B cell (primary cell): ENCODE data around the gene GMFB. TPM values are rescaled to one million over a fixed set of nuclear protein-coding genes. Genes with fewer than 3 reads are reported as not detected.
"Not testable (repeated sequence)": the region's sequence is repeated elsewhere in the genome, so short reads cannot be mapped to it uniquely, and the experiment has no call there.

Experiments used
- ATAC-seq: fragments of 200-7000 bp; cut with Tn5 transposase; one replicate; pipeline ENCODE4 v1.10.0; 2021; ENCODE audit warnings: low read depth, mild to moderate bottlenecking, moderate number of reproducible peaks, moderate library complexity
- CTCF ChIA-PET: fragments of 350-600 bp; sonication (Branson Sonifier 250); formaldehyde crosslinking; loops from one replicate; lab custom pipeline; 2021; ENCODE audit warnings: antibody characterized with exemption, inconsistent platforms; lab: Charles Lee
- POLR2A ChIA-PET: fragments of 350-600 bp; sonication (Branson Sonifier 250); formaldehyde crosslinking; loops from one replicate; lab custom pipeline; 2021; ENCODE audit warnings: antibody characterized with exemption; lab: Charles Lee
- DNase-seq: peaks from one replicate; pipeline ENCODE4 v3.0.0; 2013
- H2AFZ ChIP-seq: 2 replicates; pipeline ENCODE4 v1.6.1; 2012; ENCODE audit warnings: mild to moderate bottlenecking, low read depth, low read length; ENCODE audit not compliant: insufficient read depth, poor library complexity, severe bottlenecking
- H3K27ac ChIP-seq, 2 donors: 1 replicate in 1 of 2; 2 replicates in 1 of 2; pipeline ENCODE4 v1.5.1; 2012 to 2013; ENCODE audit warnings: low read length in 2 of 2, mild to moderate bottlenecking in 2 of 2, moderate library complexity in 1 of 2
- H3K27me3 ChIP-seq, 4 experiments: fragments of 200-600 bp in 1 of 4; sonication (generic) in 1 of 4; replicated peaks in 1 of 4; 1 replicate in 2 of 4; 2 replicates in 2 of 4; pipeline versions ENCODE4 v1.6.1 to v1.7.0; 2013 to 2016; ENCODE audit warnings: low read length in 3 of 4, mild to moderate bottlenecking in 2 of 4, mixed read lengths in 1 of 4, moderate library complexity in 1 of 4; ENCODE audit not compliant: insufficient read depth in 4 of 4, control insufficient read depth in 3 of 4; ENCODE audit errors: control extremely low read depth in 1 of 4
- H3K36me3 ChIP-seq, 2 experiments: replicated peaks in 1 of 2; 1 replicate in 1 of 2; 2 replicates in 1 of 2; pipeline versions ENCODE4 v1.6.1 to v1.7.1; 2013; ENCODE audit warnings: low read length in 1 of 2; ENCODE audit not compliant: insufficient read depth in 2 of 2, control insufficient read depth in 1 of 2; ENCODE audit errors: control extremely low read depth in 1 of 2, extremely low read depth in 1 of 2
- H3K4me1 ChIP-seq, 2 donors: fragments of 200-600 bp in 1 of 2; sonication (generic) in 1 of 2; 1 replicate in 1 of 2; 2 replicates in 1 of 2; pipeline versions ENCODE4 v1.5.1 to v1.6.1; 2013 to 2017; ENCODE audit warnings: low read length in 2 of 2; ENCODE audit not compliant: control insufficient read depth in 2 of 2, insufficient read depth in 2 of 2
- H3K4me2 ChIP-seq: replicated peaks from 2 replicates; pipeline ENCODE3; 2012; ENCODE audit warnings: mild to moderate bottlenecking, low read depth, low read length; ENCODE audit not compliant: poor library complexity, severe bottlenecking
- H3K4me3 ChIP-seq, 5 experiments: fragments of 200-600 bp in 1 of 5; sonication (generic) in 1 of 5; 1 replicate in 3 of 5; 2 replicates in 2 of 5; pipeline versions ENCODE4 v1.5.1 to v1.7.0; 2011 to 2016; ENCODE audit warnings: low read length in 4 of 5, mild to moderate bottlenecking in 4 of 5, low read depth in 2 of 5, control low read depth in 1 of 5, moderate library complexity in 1 of 5; ENCODE audit not compliant: insufficient read depth in 1 of 5; ENCODE audit errors: control extremely low read depth in 1 of 5, extremely low read depth in 1 of 5
- H3K79me2 ChIP-seq: fragments of 200-600 bp; sonication (generic); one replicate; pipeline ENCODE4 v1.6.0; 2016; ENCODE audit warnings: low read length; ENCODE audit not compliant: control insufficient read depth, insufficient read depth
- H3K9ac ChIP-seq: fragments of 200-600 bp; sonication (generic); 2 replicates; pipeline ENCODE4 v1.6.1; 2017; ENCODE audit warnings: mild to moderate bottlenecking, low read length, moderate library complexity
- H3K9me3 ChIP-seq, 3 donors: one replicate each; pipeline versions ENCODE4 v1.6.1 to v1.7.1; 2013; ENCODE audit warnings: low read length in 2 of 3; ENCODE audit not compliant: control insufficient read depth in 2 of 3, insufficient read depth in 1 of 3; ENCODE audit errors: control extremely low read depth in 1 of 3
- H4K20me1 ChIP-seq: 2 replicates; pipeline ENCODE4 v1.6.0; 2012; ENCODE audit warnings: mild to moderate bottlenecking, low read length; ENCODE audit not compliant: insufficient read depth, control insufficient read depth, poor library complexity, severe bottlenecking
- H3K27ac Mint-ChIP-seq: one replicate; pipeline ENCODE4 v1.8.0; 2021; ENCODE audit warnings: mixed read lengths
- H3K27me3 Mint-ChIP-seq: one replicate; pipeline ENCODE4 v1.8.0; 2021; ENCODE audit warnings: mixed read lengths
- H3K4me1 Mint-ChIP-seq: one replicate; pipeline ENCODE4 v1.8.0; 2021; ENCODE audit warnings: mixed read lengths
- H3K4me3 Mint-ChIP-seq: one replicate; pipeline ENCODE4 v1.8.0; 2021; ENCODE audit warnings: mixed read lengths
- H3K9me3 Mint-ChIP-seq: one replicate; pipeline ENCODE4 v1.8.0; 2022; ENCODE audit warnings: mixed read lengths; ENCODE audit not compliant: insufficient read depth
- CTCF ChIP-seq: fragments of 200-600 bp; IDR thresholded peaks from one replicate; pipeline ENCODE4 v1.8.0; 2022; ENCODE audit warnings: antibody characterized with exemption, mild to moderate bottlenecking
- EZH2 ChIP-seq: IDR thresholded peaks from 2 replicates; pipeline ENCODE4 v1.6.1; 2012; ENCODE audit warnings: borderline replicate concordance, low read depth, mild to moderate bottlenecking, moderate library complexity, low read length; ENCODE audit not compliant: insufficient read depth, poor library complexity, severe bottlenecking
- WGBS: methylation state at CpG from one replicate; pipeline ENCODE4 v1.1.5; 2013; ENCODE audit warnings: missing lambda C conversion rate; ENCODE audit not compliant: insufficient coverage; 5-methylcytosine and 5-hydroxymethylcytosine counted together
- intact Hi-C: fragments of 100-400 bp; cut with micrococcal nuclease; formaldehyde crosslinking; loops from one replicate; pipeline ENCODE4 v1.10.0; 2022
- polyA plus RNA-seq: library from polyadenylated mRNA; depleted of rRNA; stranded (reverse); fragments of >200 nt; gene quantifications from 2 replicates; pipeline ENCODE4 v1.2.3, GENCODE V29; 2012
- total RNA-seq, 2 donors: library from RNA; stranded (reverse); fragments of 120-200 nt in 1 of 2; gene quantifications; 1 replicate in 1 of 2; 2 replicates in 1 of 2; pipeline versions ENCODE4 v1.2.3 to v1.2.4, GENCODE V29; 2013 to 2022

GMFB gene
- total and polyA plus RNA-seq, 2 donors (not counting 1 experiment from before 2014, with no cell fraction given) = 13.6 to 49.8 TPM

- POLR2A ChIA-PET = no interaction called here
- Histone ChIP-seq H3K36me3 (no peaks in the 10 kb centered on the region), H2AFZ (no peak overlapping the region), H3K27me3 (no peaks in the 10 kb centered on the region), H3K4me3 (no peak overlapping the region), H3K4me2 (no peak overlapping the region), H3K27ac (no peak overlapping the region), H4K20me1 (no peaks in the 10 kb centered on the region), H3K4me1 (no peaks in the 10 kb centered on the region), H3K9ac (no peak overlapping the region), H3K9me3 (peaks cover 0 to 13% (median 5%) of the 10 kb centered on the region in 3 donors), H3K79me2 (no peaks in the 10 kb centered on the region)
- peaks cover 11% of the 10 kb centered on the region for H3K9me3 Mint-ChIP-seq
- intact Hi-C loops = no loop called here
- CTCF ChIA-PET = no interaction called here
- ATAC-seq (no peak), DNase-seq (no peak)
- no peak overlapping the region for H3K4me3 Mint-ChIP-seq
- no peaks in the 10 kb centered on the region for H3K4me1 Mint-ChIP-seq
- peaks cover 4% of the 10 kb centered on the region for H3K27me3 Mint-ChIP-seq
- 86% methylated on average over 1 of the region's 5 CpGs for WGBS
- TF ChIP-seq CTCF = no peak
- no peak for TF ChIP-seq EZH2
- H3K27ac Mint-ChIP-seq = no peak overlapping the region
Measured at GRCh38 chr14:54462048-54462447, 26.7 kb downstream of the GMFB start.

- H3K4me3 Mint-ChIP-seq = no peak overlapping the region
- H3K4me3 ChIP-seq = no peak overlapping the region
- ATAC-seq = no peak
- 93% methylated on average over 3 of the region's 3 CpGs for WGBS
- H3K9ac ChIP-seq = no peak overlapping the region
- H4K20me1 ChIP-seq = no peaks in the 10 kb centered on the region
- H3K27me3 Mint-ChIP-seq = peaks cover 4% of the 10 kb centered on the region
- H3K9me3 Mint-ChIP-seq = peaks cover 11% of the 10 kb centered on the region
- H3K36me3 ChIP-seq = no peaks in the 10 kb centered on the region
- no peaks in the 10 kb centered on the region for H3K27me3 ChIP-seq
- H3K4me1 ChIP-seq = no peaks in the 10 kb centered on the region
- POLR2A ChIA-PET = no interaction called here
- intact Hi-C loops = no loop called here
- CTCF ChIA-PET = no interaction called here
- no peak overlapping the region for H3K4me2 ChIP-seq
- no peak for DNase-seq
- no peaks in the 10 kb centered on the region for H3K79me2 ChIP-seq
- TF ChIP-seq EZH2 = no peak
- TF ChIP-seq CTCF = no peak
- no peak overlapping the region for H3K27ac ChIP-seq
- peaks cover 0 to 13% (median 2%) of the 10 kb centered on the region in 3 donors for H3K9me3 ChIP-seq
- no peaks in the 10 kb centered on the region for H3K4me1 Mint-ChIP-seq
- H2AFZ ChIP-seq = no peak overlapping the region
- no peak overlapping the region for H3K27ac Mint-ChIP-seq
Measured at GRCh38 chr14:54459106-54459505, 29.7 kb downstream of the GMFB start.

- peaks cover 11% of the 10 kb centered on the region for H3K9me3 Mint-ChIP-seq
- intact Hi-C loops, CTCF ChIA-PET, H3K4me2 ChIP-seq, H3K27ac Mint-ChIP-seq, DNase-seq, ATAC-seq, H3K4me3 Mint-ChIP-seq, H3K27me3 ChIP-seq, H2AFZ ChIP-seq, H3K27me3 Mint-ChIP-seq, H3K27ac ChIP-seq, H3K4me1 ChIP-seq, H3K4me1 Mint-ChIP-seq, H3K36me3 ChIP-seq, POLR2A ChIA-PET, H3K4me3 ChIP-seq, H3K79me2 ChIP-seq, H4K20me1 ChIP-seq, H3K9ac ChIP-seq: not testable (repeated sequence)
- peaks cover 0 to 13% (median 2%) of the 10 kb centered on the region in 3 donors for H3K9me3 ChIP-seq
Measured at GRCh38 chr14:54458536-54458935, 30.2 kb downstream of the GMFB start.
